Naive thymus-derived CD8-positive, alpha-beta T cell (primary cell): ENCODE data around the gene GPC6. TPM values are rescaled to one million over a fixed set of nuclear protein-coding genes. Genes with fewer than 3 reads are reported as not detected.

Source experiments
- ATAC-seq, 2 donors: fragments of 150-1000 bp; cut with Tn5 transposase in 1 of 2; sonication (Bioruptor Pico), chemical (Tn5 transposase) in 1 of 2; 1 replicate in 1 of 2; 2 replicates in 1 of 2; pipeline ENCODE4 v1.10.0; 2021; ENCODE audit warnings: mild to moderate bottlenecking in 2 of 2, moderate library complexity in 2 of 2
- POLR2A ChIA-PET: fragments of 350-600 bp; sonication (Branson Sonifier 250); formaldehyde crosslinking; loops from one replicate; lab custom pipeline; 2021; ENCODE audit warnings: antibody characterized with exemption; lab: Charles Lee
- DNase-seq, 10 donors: peaks; one replicate each; pipeline versions ENCODE4 v3.0.0 to v3.0.0-alpha.2; 2020 to 2022
- H3K27ac Mint-ChIP-seq, 10 donors: one replicate each; pipeline ENCODE4 v1.8.0; 2020 to 2022; ENCODE audit warnings: mild to moderate bottlenecking in 10 of 10, mixed read lengths in 10 of 10, moderate library complexity in 4 of 10, inconsistent platforms in 1 of 10
- H3K27me3 Mint-ChIP-seq, 5 donors: one replicate each; pipeline ENCODE4 v1.8.0; 2021 to 2022; ENCODE audit warnings: mixed read lengths in 5 of 5
- H3K36me3 Mint-ChIP-seq, 3 donors: one replicate each; pipeline ENCODE4 v1.8.0; 2020 to 2022; ENCODE audit warnings: mixed read lengths in 3 of 3, mild to moderate bottlenecking in 2 of 3, inconsistent platforms in 1 of 3
- H3K4me1 Mint-ChIP-seq, 4 donors: one replicate each; pipeline ENCODE4 v1.8.0; 2021 to 2022; ENCODE audit warnings: mixed read lengths in 4 of 4
- H3K4me3 Mint-ChIP-seq, 10 donors: one replicate each; pipeline ENCODE4 v1.8.0; 2020 to 2022; ENCODE audit warnings: mild to moderate bottlenecking in 10 of 10, mixed read lengths in 10 of 10, moderate library complexity in 6 of 10, inconsistent platforms in 1 of 10
- H3K9me3 Mint-ChIP-seq, 9 donors: one replicate each; pipeline ENCODE4 v1.8.0; 2020 to 2022; ENCODE audit warnings: mixed read lengths in 9 of 9, mild to moderate bottlenecking in 3 of 9, inconsistent platforms in 1 of 9, moderate library complexity in 1 of 9
- polyA plus RNA-seq, 3 donors: library from polyadenylated mRNA; unstranded; fragments of 300-500 nt; fragmentation: Illumina TruSeq; gene quantifications; one replicate each; pipeline ENCODE4 v1.2.3, GENCODE V29; 2021
- total RNA-seq, 8 experiments: library from RNA in 2 of 8; stranded (reverse) in 2 of 8; gene quantifications; one replicate each; pipeline ENCODE4 v1.2.3 and lab custom pipeline; 2021 to 2026

Gene GPC6
- total and polyA plus RNA-seq, 5 experiments from 2014 or later: not detected

- H3K36me3 Mint-ChIP-seq: peaks cover 0 to 9% (median 0%) of the 10 kb centered on the region in 3 donors
- POLR2A ChIA-PET: no interaction called here
- DNase-seq: no peak
- peaks cover 0 to 13% (median 5%) of the 10 kb centered on the region in 9 donors for H3K9me3 Mint-ChIP-seq
- peaks cover 0 to 4% (median 0%) of the 10 kb centered on the region in 5 donors for H3K27me3 Mint-ChIP-seq
- no peak for ATAC-seq
- no peaks in the 10 kb centered on the region for H3K4me1 Mint-ChIP-seq
- H3K4me3 Mint-ChIP-seq: no peak overlapping the region
- no peak overlapping the region for H3K27ac Mint-ChIP-seq
Observed at GRCh38 chr13:93876236-93876635, 649.6 kb downstream of the GPC6 start.

GRCh38 chr13:93878675-93879074, 652.1 kb downstream of the GPC6 start:
- Mint-ChIP-seq H3K36me3 (peaks cover 0 to 9% (median 0%) of the 10 kb centered on the region in 3 donors), H3K9me3 (peaks cover 0 to 13% (median 5%) of the 10 kb centered on the region in 9 donors), H3K27me3 (peaks cover 0 to 4% (median 0%) of the 10 kb centered on the region in 5 donors), H3K27ac (no peak overlapping the region), H3K4me3 (no peak overlapping the region), H3K4me1 (no peaks in the 10 kb centered on the region)
- ATAC-seq (no peak), DNase-seq (no peak)
- POLR2A ChIA-PET: no interaction called here

- Mint-ChIP-seq H3K4me1 (no peaks in the 10 kb centered on the region), H3K4me3 (no peak overlapping the region), H3K27ac (no peak overlapping the region), H3K27me3 (peaks cover 0 to 11% (median 3%) of the 10 kb centered on the region in 5 donors), H3K36me3 (peaks cover 0 to 9% (median 0%) of the 10 kb centered on the region in 3 donors), H3K9me3 (peaks cover 0 to 13% (median 5%) of the 10 kb centered on the region in 9 donors)
- DNase-seq: no peak
- POLR2A ChIA-PET: no interaction called here
- no peak for ATAC-seq
Observed at GRCh38 chr13:93881411-93881810, 654.8 kb downstream of the GPC6 start.

- Mint-ChIP-seq H3K27ac (no peak overlapping the region), H3K4me3 (no peak overlapping the region), H3K4me1 (no peaks in the 10 kb centered on the region), H3K9me3 (peaks cover 0 to 13% (median 5%) of the 10 kb centered on the region in 9 donors), H3K27me3 (peaks cover 0 to 11% (median 3%) of the 10 kb centered on the region in 5 donors), H3K36me3 (peaks cover 0 to 9% (median 0%) of the 10 kb centered on the region in 3 donors)
- POLR2A ChIA-PET: no interaction called here
- DNase-seq: no peak
- no peak for ATAC-seq
Observed at GRCh38 chr13:93882086-93882651, 655.6 kb downstream of the GPC6 start.

- no peak for DNase-seq
- H3K27me3 Mint-ChIP-seq: peaks cover 0 to 8% (median 4%) of the 10 kb centered on the region in 5 donors
- no peak for ATAC-seq
- no peak overlapping the region for H3K27ac Mint-ChIP-seq
- no peaks in the 10 kb centered on the region for H3K4me1 Mint-ChIP-seq
- H3K36me3 Mint-ChIP-seq: no peaks in the 10 kb centered on the region
- POLR2A ChIA-PET: no interaction called here
- no peak overlapping the region for H3K4me3 Mint-ChIP-seq
- H3K9me3 Mint-ChIP-seq: no peaks in the 10 kb centered on the region
Observed at GRCh38 chr13:93889430-93889951, 662.9 kb downstream of the GPC6 start.

- Mint-ChIP-seq H3K27me3 (peaks cover 5 to 17% (median 13%) of the 10 kb centered on the region in 5 donors), H3K4me3 (no peak overlapping the region), H3K36me3 (no peaks in the 10 kb centered on the region), H3K27ac (no peak overlapping the region), H3K4me1 (no peaks in the 10 kb centered on the region), H3K9me3 (no peaks in the 10 kb centered on the region)
- POLR2A ChIA-PET: interaction anchor here (0.6 kb wide), 1 partner anchor 1493 kb away, joined by 3 read pairs; no protein-coding TSS in a partner anchor
- ATAC-seq (no peak), DNase-seq (no peak)
Observed at GRCh38 chr13:93899981-93900380, 673.4 kb downstream of the GPC6 start.

- H3K9me3 Mint-ChIP-seq: no peaks in the 10 kb centered on the region
- H3K27ac Mint-ChIP-seq: no peak overlapping the region
- POLR2A ChIA-PET: no interaction called here
- H3K4me3 Mint-ChIP-seq: no peak overlapping the region
- DNase-seq (no peak), ATAC-seq (no peak)
- no peaks in the 10 kb centered on the region for H3K36me3 Mint-ChIP-seq
- peaks cover 5 to 17% (median 13%) of the 10 kb centered on the region in 5 donors for H3K27me3 Mint-ChIP-seq
- no peaks in the 10 kb centered on the region for H3K4me1 Mint-ChIP-seq
Observed at GRCh38 chr13:93900731-93901130, 674.1 kb downstream of the GPC6 start.

- Mint-ChIP-seq H3K9me3 (no peaks in the 10 kb centered on the region), H3K27ac (no peak overlapping the region), H3K36me3 (no peaks in the 10 kb centered on the region), H3K27me3 (peaks cover 0 to 15% (median 12%) of the 10 kb centered on the region in 5 donors), H3K4me1 (no peaks in the 10 kb centered on the region), H3K4me3 (no peak overlapping the region)
- DNase-seq (no peak), ATAC-seq (no peak)
- POLR2A ChIA-PET: no interaction called here
Observed at GRCh38 chr13:93903909-93904308, 677.3 kb downstream of the GPC6 start.

- peaks cover 0 to 8% (median 6%) of the 10 kb centered on the region in 4 donors for H3K4me1 Mint-ChIP-seq
- no peak overlapping the region for H3K27ac Mint-ChIP-seq
- no peak overlapping the region for H3K4me3 Mint-ChIP-seq
- POLR2A ChIA-PET: no interaction called here
- DNase-seq (no peak), ATAC-seq (no peak)
- peaks cover 0 to 4% (median 0%) of the 10 kb centered on the region in 9 donors for H3K9me3 Mint-ChIP-seq
- H3K36me3 Mint-ChIP-seq: no peaks in the 10 kb centered on the region
- H3K27me3 Mint-ChIP-seq: peaks cover 0 to 19% (median 2%) of the 10 kb centered on the region in 5 donors
Observed at GRCh38 chr13:93915269-93915809, 688.7 kb downstream of the GPC6 start.

- peaks cover 0 to 1% (median 0%) of the 10 kb centered on the region in 9 donors for H3K9me3 Mint-ChIP-seq
- POLR2A ChIA-PET: no interaction called here
- H3K27me3 Mint-ChIP-seq: peaks cover 1 to 21% (median 10%) of the 10 kb centered on the region in 5 donors
- H3K27ac Mint-ChIP-seq: no peak overlapping the region
- peaks cover 0 to 11% (median 8%) of the 10 kb centered on the region in 4 donors for H3K4me1 Mint-ChIP-seq
- H3K4me3 Mint-ChIP-seq: no peak overlapping the region
- no peaks in the 10 kb centered on the region for H3K36me3 Mint-ChIP-seq
- DNase-seq (no peak), ATAC-seq (no peak)
Observed at GRCh38 chr13:93922063-93922855, 695.7 kb downstream of the GPC6 start.

GRCh38 chr13:93925990-93926389, 699.4 kb downstream of the GPC6 start:
- ATAC-seq (no peak), DNase-seq (no peak)
- no peak overlapping the region for H3K4me3 Mint-ChIP-seq
- peaks cover 0 to 8% (median 0%) of the 10 kb centered on the region in 9 donors for H3K9me3 Mint-ChIP-seq
- H3K27me3 Mint-ChIP-seq: peaks cover 1 to 11% (median 3%) of the 10 kb centered on the region in 5 donors
- H3K36me3 Mint-ChIP-seq: no peaks in the 10 kb centered on the region
- no peak overlapping the region for H3K27ac Mint-ChIP-seq
- H3K4me1 Mint-ChIP-seq: no peaks in the 10 kb centered on the region
- POLR2A ChIA-PET: no interaction called here

- DNase-seq (no peak), ATAC-seq (no peak)
- no peaks in the 10 kb centered on the region for H3K36me3 Mint-ChIP-seq
- H3K27ac Mint-ChIP-seq: no peak overlapping the region
- H3K4me1 Mint-ChIP-seq: no peaks in the 10 kb centered on the region
- peaks cover 0 to 14% (median 3%) of the 10 kb centered on the region in 5 donors for H3K27me3 Mint-ChIP-seq
- POLR2A ChIA-PET: no interaction called here
- no peak overlapping the region for H3K4me3 Mint-ChIP-seq
- H3K9me3 Mint-ChIP-seq: peaks cover 0 to 10% (median 0%) of the 10 kb centered on the region in 9 donors
Observed at GRCh38 chr13:93926425-93926824, 699.8 kb downstream of the GPC6 start.

- DNase-seq (no peak), ATAC-seq (no peak)
- Mint-ChIP-seq H3K9me3 (peaks cover 0 to 10% (median 0%) of the 10 kb centered on the region in 9 donors), H3K4me1 (no peaks in the 10 kb centered on the region), H3K27me3 (peaks cover 0 to 10% (median 0%) of the 10 kb centered on the region in 5 donors), H3K27ac (no peak overlapping the region), H3K4me3 (no peak overlapping the region), H3K36me3 (no peaks in the 10 kb centered on the region)
- POLR2A ChIA-PET: no interaction called here
Observed at GRCh38 chr13:93927431-93927830, 700.8 kb downstream of the GPC6 start.
